HepG2 (cell line): ENCODE results near the gene NUP93. TPM values are rescaled to one million over a fixed set of nuclear protein-coding genes. Genes with fewer than 3 reads are reported as not detected.
A peak's percentile ranks its signal among the peaks of the same experiment; 100 is the strongest.

Source experiments
- CHCHD3 ChIP-seq: sonication (generic); formaldehyde crosslinking; IDR thresholded peaks from 2 replicates; pipeline ENCODE4 v1.8.0; 2022; ENCODE audit warnings: mild to moderate bottlenecking, missing genetic modification reagents, moderate library complexity
- FLYWCH1 ChIP-seq: sonication (generic); formaldehyde crosslinking; IDR thresholded peaks from 2 replicates; pipeline ENCODE4 v1.8.1; 2023; ENCODE audit warnings: mild to moderate bottlenecking, missing genetic modification reagents
- HHEX ChIP-seq: IDR thresholded peaks from 2 replicates; pipeline ENCODE4 v1.6.1; 2016; ENCODE audit warnings: control low read depth
- HOXA7 ChIP-seq: sonication (generic); formaldehyde crosslinking; IDR thresholded peaks from 2 replicates; pipeline ENCODE4 v1.8.1; 2022; ENCODE audit warnings: mild to moderate bottlenecking, missing genetic modification reagents, moderate library complexity
- MEIS2 ChIP-seq: sonication (generic); formaldehyde crosslinking; IDR thresholded peaks from 2 replicates; pipeline ENCODE4 v1.9.0; 2021; ENCODE audit warnings: mild to moderate bottlenecking, missing genetic modification reagents
- NFRKB ChIP-seq: fragments of 450-650 bp; IDR thresholded peaks from 2 replicates; pipeline ENCODE4 v1.6.1; 2017
- NR3C1 ChIP-seq: sonication (generic); formaldehyde crosslinking; IDR thresholded peaks from 2 replicates; pipeline ENCODE4 v1.4.0; 2020; ENCODE audit warnings: missing genetic modification reagents
- SAP130 ChIP-seq: IDR thresholded peaks from 2 replicates; pipeline ENCODE4 v1.6.1; 2016; ENCODE audit warnings: low read depth
- TCF12 ChIP-seq, 2 experiments: fragments of 450-650 bp in 1 of 2; sonication (generic) in 1 of 2; formaldehyde crosslinking in 1 of 2; IDR thresholded peaks; 2 replicates each; pipeline versions ENCODE4 v1.6.1 to v1.8.0; 2017 to 2022; ENCODE audit warnings: antibody characterized with exemption in 1 of 2, mild to moderate bottlenecking in 1 of 2, missing genetic modification reagents in 1 of 2, moderate library complexity in 1 of 2
- ZBTB1 ChIP-seq: sonication (generic); formaldehyde crosslinking; IDR thresholded peaks from 2 replicates; pipeline ENCODE4 v1.4.0; 2020; ENCODE audit warnings: missing genetic modification reagents, borderline replicate concordance
- ZFP36 ChIP-seq: fragments of 150-350 bp; IDR thresholded peaks from 2 replicates; pipeline ENCODE4 v1.6.1; 2018; ENCODE audit warnings: borderline replicate concordance, low read length, low read depth; ENCODE audit not compliant: partially characterized antibody
- ZKSCAN8 ChIP-seq: IDR thresholded peaks from 2 replicates; pipeline ENCODE4 v1.6.1; 2016; ENCODE audit warnings: borderline replicate concordance, missing genetic modification reagents, missing compliant biosample characterization
- ZMYM2 ChIP-seq: sonication (generic); formaldehyde crosslinking; IDR thresholded peaks from 2 replicates; pipeline ENCODE4 v1.8.0; 2022; ENCODE audit warnings: mild to moderate bottlenecking, missing genetic modification reagents
- ZNF224 ChIP-seq: sonication (generic); formaldehyde crosslinking; IDR thresholded peaks from 2 replicates; pipeline ENCODE4 v1.5.0; 2020; ENCODE audit warnings: mild to moderate bottlenecking, missing genetic modification reagents
- ZNF232 ChIP-seq: sonication (generic); formaldehyde crosslinking; IDR thresholded peaks from 2 replicates; pipeline ENCODE4 v1.4.0; 2020; ENCODE audit warnings: missing genetic modification reagents, borderline replicate concordance
- ZNF30 ChIP-seq: sonication (generic); formaldehyde crosslinking; IDR thresholded peaks from 2 replicates; pipeline ENCODE4 v1.5.0; 2020; ENCODE audit warnings: mild to moderate bottlenecking, missing genetic modification reagents
- ZNF7 ChIP-seq: IDR thresholded peaks from 2 replicates; pipeline ENCODE4 v1.6.1; 2016; ENCODE audit warnings: missing biosample characterization, missing genetic modification reagents
- ZNF841 ChIP-seq: sonication (generic); formaldehyde crosslinking; IDR thresholded peaks from 2 replicates; pipeline ENCODE4 v1.8.1; 2023; ENCODE audit warnings: missing genetic modification reagents, borderline replicate concordance
- polyA plus RNA-seq, 8 experiments: library from polyadenylated mRNA; depleted of rRNA in 3 of 8; stranded (reverse) in 7 of 8; unstranded in 1 of 8; fragments of >200 nt; fragmentation: Illumina TruSeq in 4 of 8; extraction: Trizol in 4 of 8; gene quantifications; 2 replicates each; pipeline versions ENCODE4 v1.2.1 to v1.2.3, GENCODE V29; 2011 to 2016; ENCODE audit warnings: low read depth in 4 of 8, missing spikeins in 1 of 8, mixed read lengths in 1 of 8; ENCODE audit not compliant: insufficient read depth in 1 of 8
- total RNA-seq, 5 experiments: library from RNA; depleted of rRNA; stranded (reverse); fragments of >200 nt; fragmentation: Illumina TruSeq; extraction: Trizol; gene quantifications; 2 replicates each; pipeline ENCODE4 v1.2.3, GENCODE V29; 2016; ENCODE audit warnings: low read depth in 1 of 5
- TF ChIP-seq, protein P1 (sequence below): sonication (generic); formaldehyde crosslinking; IDR thresholded peaks from 2 replicates; pipeline ENCODE4 v1.4.0; 2020; ENCODE audit warnings: mild to moderate bottlenecking, missing genetic modification reagents
- TF ChIP-seq, protein P2 (sequence below): sonication (generic); formaldehyde crosslinking; IDR thresholded peaks from 2 replicates; pipeline ENCODE4 v1.5.0; 2020; ENCODE audit warnings: mild to moderate bottlenecking, missing genetic modification reagents
- TF ChIP-seq, protein P3 (sequence below): IDR thresholded peaks from 2 replicates; pipeline ENCODE4 v1.6.1; 2016; ENCODE audit warnings: control low read depth
- TF ChIP-seq, protein P4 (sequence below): sonication (generic); formaldehyde crosslinking; IDR thresholded peaks from 2 replicates; pipeline ENCODE4 v1.4.0; 2020; ENCODE audit warnings: mild to moderate bottlenecking, missing genetic modification reagents
- TF ChIP-seq, protein P5 (sequence below), 2 experiments: sonication (generic) in 1 of 2; formaldehyde crosslinking in 1 of 2; IDR thresholded peaks; 2 replicates each; pipeline versions ENCODE4 v1.5.1 to v1.6.1; 2011 to 2020; ENCODE audit warnings: borderline replicate concordance in 1 of 2, low read depth in 1 of 2, low read length in 1 of 2, mild to moderate bottlenecking in 1 of 2, missing genetic modification reagents in 1 of 2, moderate library complexity in 1 of 2

The NUP93 gene
- total and polyA plus RNA-seq, 2 of the 13 experiments (the other 11 are each of a cell fraction or from before 2014, with no cell fraction given): 58.5 to 140 TPM

DNA sequence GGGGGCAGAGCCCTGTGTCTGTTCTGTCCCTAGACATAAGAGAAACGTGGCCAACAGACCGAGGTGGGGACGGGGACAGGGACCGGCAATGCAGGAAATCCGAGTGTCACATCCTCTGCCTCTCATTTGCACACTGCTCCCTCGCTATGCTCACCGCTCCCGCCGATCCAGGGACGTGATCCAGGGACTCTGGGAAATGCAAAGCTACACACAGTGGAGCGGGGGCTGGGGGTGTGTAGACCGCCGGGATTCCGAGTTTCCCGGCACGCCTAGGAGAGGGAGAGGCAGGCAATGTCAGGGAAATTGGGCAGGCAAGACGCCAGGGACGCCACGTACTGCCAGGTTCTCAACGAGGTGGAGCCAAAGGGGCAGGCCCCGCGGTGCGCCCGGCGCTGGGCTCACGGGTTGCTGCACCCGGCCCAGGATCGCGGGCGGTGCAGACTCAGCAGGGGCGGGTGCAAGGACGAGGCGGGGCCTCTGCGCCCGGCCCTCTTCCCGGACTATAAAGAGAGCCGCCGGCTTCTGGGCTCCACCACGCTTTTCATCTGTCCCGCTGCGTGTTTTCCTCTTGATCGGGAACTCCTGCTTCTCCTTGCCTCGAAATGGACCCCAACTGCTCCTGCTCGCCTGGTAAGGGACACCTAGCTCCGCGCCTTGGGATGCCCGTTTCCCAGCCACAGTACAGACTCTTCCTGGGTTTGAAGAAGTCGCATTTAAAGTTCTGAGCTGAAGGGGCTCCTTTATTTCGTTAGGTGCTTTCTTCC, 47.8 kb upstream of the NUP93 start, which contains the start of gene MT1X (continued):
- 0 out of 2 replicates have a peak, but pooled peaks have one; percentile 67 for TF ChIP-seq ZNF232 (CRISPR knock-in tag)
- TF ChIP-seq, protein P1, sequence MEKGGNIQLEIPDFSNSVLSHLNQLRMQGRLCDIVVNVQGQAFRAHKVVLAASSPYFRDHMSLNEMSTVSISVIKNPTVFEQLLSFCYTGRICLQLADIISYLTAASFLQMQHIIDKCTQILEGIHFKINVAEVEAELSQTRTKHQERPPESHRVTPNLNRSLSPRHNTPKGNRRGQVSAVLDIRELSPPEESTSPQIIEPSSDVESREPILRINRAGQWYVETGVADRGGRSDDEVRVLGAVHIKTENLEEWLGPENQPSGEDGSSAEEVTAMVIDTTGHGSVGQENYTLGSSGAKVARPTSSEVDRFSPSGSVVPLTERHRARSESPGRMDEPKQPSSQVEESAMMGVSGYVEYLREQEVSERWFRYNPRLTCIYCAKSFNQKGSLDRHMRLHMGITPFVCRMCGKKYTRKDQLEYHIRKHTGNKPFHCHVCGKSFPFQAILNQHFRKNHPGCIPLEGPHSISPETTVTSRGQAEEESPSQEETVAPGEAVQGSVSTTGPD: no peak
- TF ChIP-seq, protein P2, sequence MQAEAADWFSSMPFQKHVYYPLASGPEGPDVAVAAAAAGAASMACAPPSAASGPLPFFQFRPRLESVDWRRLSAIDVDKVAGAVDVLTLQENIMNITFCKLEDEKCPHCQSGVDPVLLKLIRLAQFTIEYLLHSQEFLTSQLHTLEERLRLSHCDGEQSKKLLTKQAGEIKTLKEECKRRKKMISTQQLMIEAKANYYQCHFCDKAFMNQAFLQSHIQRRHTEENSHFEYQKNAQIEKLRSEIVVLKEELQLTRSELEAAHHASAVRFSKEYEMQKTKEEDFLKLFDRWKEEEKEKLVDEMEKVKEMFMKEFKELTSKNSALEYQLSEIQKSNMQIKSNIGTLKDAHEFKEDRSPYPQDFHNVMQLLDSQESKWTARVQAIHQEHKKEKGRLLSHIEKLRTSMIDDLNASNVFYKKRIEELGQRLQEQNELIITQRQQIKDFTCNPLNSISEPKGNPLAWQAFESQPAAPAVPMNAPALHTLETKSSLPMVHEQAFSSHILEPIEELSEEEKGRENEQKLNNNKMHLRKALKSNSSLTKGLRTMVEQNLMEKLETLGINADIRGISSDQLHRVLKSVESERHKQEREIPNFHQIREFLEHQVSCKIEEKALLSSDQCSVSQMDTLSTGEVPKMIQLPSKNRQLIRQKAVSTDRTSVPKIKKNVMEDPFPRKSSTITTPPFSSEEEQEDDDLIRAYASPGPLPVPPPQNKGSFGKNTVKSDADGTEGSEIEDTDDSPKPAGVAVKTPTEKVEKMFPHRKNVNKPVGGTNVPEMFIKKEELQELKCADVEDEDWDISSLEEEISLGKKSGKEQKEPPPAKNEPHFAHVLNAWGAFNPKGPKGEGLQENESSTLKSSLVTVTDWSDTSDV: no peak
- TF ChIP-seq HHEX (CRISPR knock-in tag): no peak
- TF ChIP-seq SAP130 (CRISPR knock-in tag): peak; percentile 72
- peak; percentile 56 for TF ChIP-seq MEIS2 (CRISPR knock-in tag)
- TF ChIP-seq NR3C1 (CRISPR knock-in tag): no peak
- TF ChIP-seq ZNF841 (CRISPR knock-in tag): no peak
- TF ChIP-seq, protein P3, sequence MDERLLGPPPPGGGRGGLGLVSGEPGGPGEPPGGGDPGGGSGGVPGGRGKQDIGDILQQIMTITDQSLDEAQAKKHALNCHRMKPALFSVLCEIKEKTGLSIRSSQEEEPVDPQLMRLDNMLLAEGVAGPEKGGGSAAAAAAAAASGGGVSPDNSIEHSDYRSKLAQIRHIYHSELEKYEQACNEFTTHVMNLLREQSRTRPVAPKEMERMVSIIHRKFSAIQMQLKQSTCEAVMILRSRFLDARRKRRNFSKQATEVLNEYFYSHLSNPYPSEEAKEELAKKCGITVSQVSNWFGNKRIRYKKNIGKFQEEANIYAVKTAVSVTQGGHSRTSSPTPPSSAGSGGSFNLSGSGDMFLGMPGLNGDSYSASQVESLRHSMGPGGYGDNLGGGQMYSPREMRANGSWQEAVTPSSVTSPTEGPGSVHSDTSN: no peak
- no peak for TF ChIP-seq TCF12 (IDR thresholded peaks at IDR 0.05)
- no peak for TF ChIP-seq TCF12 (CRISPR knock-in tag; IDR thresholded peaks at IDR 0.05)
- no peak for TF ChIP-seq ZNF30 (CRISPR knock-in tag)
- peak; percentile 81 for TF ChIP-seq CHCHD3 (CRISPR knock-in tag)
- TF ChIP-seq ZNF7 (CRISPR knock-in tag): no peak
- no peak for TF ChIP-seq ZBTB1 (CRISPR knock-in tag)
- no peak for TF ChIP-seq NFRKB
- TF ChIP-seq ZKSCAN8: peak; percentile 14; the same call in 1 of the 2 replicates
- TF ChIP-seq, protein P4, sequence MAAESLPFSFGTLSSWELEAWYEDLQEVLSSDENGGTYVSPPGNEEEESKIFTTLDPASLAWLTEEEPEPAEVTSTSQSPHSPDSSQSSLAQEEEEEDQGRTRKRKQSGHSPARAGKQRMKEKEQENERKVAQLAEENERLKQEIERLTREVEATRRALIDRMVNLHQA (CRISPR knock-in tag): no peak
- no peak for TF ChIP-seq ZMYM2
- peak; percentile 80; the same call in 1 of the 2 replicates for TF ChIP-seq ZNF224 (CRISPR knock-in tag)
- TF ChIP-seq ZFP36: no peak
- TF ChIP-seq, protein P5, sequence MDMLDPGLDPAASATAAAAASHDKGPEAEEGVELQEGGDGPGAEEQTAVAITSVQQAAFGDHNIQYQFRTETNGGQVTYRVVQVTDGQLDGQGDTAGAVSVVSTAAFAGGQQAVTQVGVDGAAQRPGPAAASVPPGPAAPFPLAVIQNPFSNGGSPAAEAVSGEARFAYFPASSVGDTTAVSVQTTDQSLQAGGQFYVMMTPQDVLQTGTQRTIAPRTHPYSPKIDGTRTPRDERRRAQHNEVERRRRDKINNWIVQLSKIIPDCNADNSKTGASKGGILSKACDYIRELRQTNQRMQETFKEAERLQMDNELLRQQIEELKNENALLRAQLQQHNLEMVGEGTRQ (IDR thresholded peaks at IDR 0.05; ENCODE audit: low read depth, low read length): no peak
- TF ChIP-seq, protein P5 (CRISPR knock-in tag; IDR thresholded peaks at IDR 0.05; ENCODE audit: borderline replicate concordance): no peak
- TF ChIP-seq HOXA7 (CRISPR knock-in tag): no peak
- no peak for TF ChIP-seq FLYWCH1
